ENCODE measurements around the gene SNTA1.

DNA sequence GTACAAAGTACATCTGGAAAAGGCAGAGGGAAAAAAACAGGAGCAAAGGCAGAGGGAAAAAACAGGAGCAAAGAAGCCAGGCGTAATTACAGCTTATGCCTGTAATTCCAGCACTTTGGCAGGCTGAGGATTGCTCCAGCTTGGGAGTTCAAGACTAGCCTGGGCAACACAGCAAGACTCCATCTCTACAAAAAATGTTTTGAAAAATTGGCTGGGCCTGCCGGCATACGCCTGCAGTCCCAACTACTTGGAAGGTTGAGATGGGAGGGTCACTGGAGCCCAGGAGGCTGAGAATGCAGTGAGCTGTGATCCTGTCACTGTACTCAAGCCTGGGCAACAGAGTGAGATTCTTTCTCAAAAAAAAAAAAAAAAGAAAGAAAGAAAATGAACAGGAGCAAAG is 27.3 kb upstream of the SNTA1 start:
- TF ChIP-seq, protein P1, sequence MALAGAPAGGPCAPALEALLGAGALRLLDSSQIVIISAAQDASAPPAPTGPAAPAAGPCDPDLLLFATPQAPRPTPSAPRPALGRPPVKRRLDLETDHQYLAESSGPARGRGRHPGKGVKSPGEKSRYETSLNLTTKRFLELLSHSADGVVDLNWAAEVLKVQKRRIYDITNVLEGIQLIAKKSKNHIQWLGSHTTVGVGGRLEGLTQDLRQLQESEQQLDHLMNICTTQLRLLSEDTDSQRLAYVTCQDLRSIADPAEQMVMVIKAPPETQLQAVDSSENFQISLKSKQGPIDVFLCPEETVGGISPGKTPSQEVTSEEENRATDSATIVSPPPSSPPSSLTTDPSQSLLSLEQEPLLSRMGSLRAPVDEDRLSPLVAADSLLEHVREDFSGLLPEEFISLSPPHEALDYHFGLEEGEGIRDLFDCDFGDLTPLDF (CRISPR knock-in tag; IDR thresholded peaks at IDR 0.05) = no peak
- TF ChIP-seq, protein P2, sequence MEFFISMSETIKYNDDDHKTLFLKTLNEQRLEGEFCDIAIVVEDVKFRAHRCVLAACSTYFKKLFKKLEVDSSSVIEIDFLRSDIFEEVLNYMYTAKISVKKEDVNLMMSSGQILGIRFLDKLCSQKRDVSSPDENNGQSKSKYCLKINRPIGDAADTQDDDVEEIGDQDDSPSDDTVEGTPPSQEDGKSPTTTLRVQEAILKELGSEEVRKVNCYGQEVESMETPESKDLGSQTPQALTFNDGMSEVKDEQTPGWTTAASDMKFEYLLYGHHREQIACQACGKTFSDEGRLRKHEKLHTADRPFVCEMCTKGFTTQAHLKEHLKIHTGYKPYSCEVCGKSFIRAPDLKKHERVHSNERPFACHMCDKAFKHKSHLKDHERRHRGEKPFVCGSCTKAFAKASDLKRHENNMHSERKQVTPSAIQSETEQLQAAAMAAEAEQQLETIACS (CRISPR knock-in tag; IDR thresholded peaks at IDR 0.05) = no peak
